Activated CD8-positive, alpha-beta memory T cell treated with anti-CD3 and anti-CD28 coated beads, Interleukin-2, amount 50 U/mL, for 1 hour (primary cell): ENCODE results near the gene AMBRA1.
A peak's percentile ranks its signal among the peaks of the same experiment; 100 is the strongest.

ENCODE experiments used
- DNase-seq: peaks from one replicate; pipeline ENCODE4 v3.0.0-alpha.2; 2020; ENCODE audit errors: extremely low read depth

Gene AMBRA1

GRCh38 chr11:46369458-46370152 lies 224.2 kb downstream of the AMBRA1 start:
- no peak for DNase-seq

- no peak for DNase-seq
Measured at GRCh38 chr11:46367916-46368267, 225.9 kb downstream of the AMBRA1 start.

GRCh38 chr11:46367244-46367915 lies 226.4 kb downstream of the AMBRA1 start:
- peak; percentile 45 for DNase-seq

GRCh38 chr11:46366661-46367161 lies 227.1 kb downstream of the AMBRA1 start:
- no peak for DNase-seq

- no peak for DNase-seq
Measured at GRCh38 chr11:46366260-46366659, 227.6 kb downstream of the AMBRA1 start.

- DNase-seq = no peak
Measured at GRCh38 chr11:46364791-46365190, 229.0 kb downstream of the AMBRA1 start.

- DNase-seq = no peak
Measured at GRCh38 chr11:46364056-46364455, 229.8 kb downstream of the AMBRA1 start.

GRCh38 chr11:46363455-46364005 lies 230.3 kb downstream of the AMBRA1 start:
- no peak for DNase-seq

GRCh38 chr11:46363031-46363407 lies 230.8 kb downstream of the AMBRA1 start:
- no peak for DNase-seq

GRCh38 chr11:46362156-46363030 lies 231.4 kb downstream of the AMBRA1 start:
- DNase-seq = no peak

GRCh38 chr11:46361283-46362155 lies 232.3 kb downstream of the AMBRA1 start:
- no peak for DNase-seq

- no peak for DNase-seq
Measured at GRCh38 chr11:46360878-46361277, 232.9 kb downstream of the AMBRA1 start.

GRCh38 chr11:46359953-46360352 lies 233.9 kb downstream of the AMBRA1 start:
- DNase-seq = no peak

GRCh38 chr11:46357483-46357936 lies 236.3 kb downstream of the AMBRA1 start:
- DNase-seq = no peak

- no peak for DNase-seq
Measured at GRCh38 chr11:46356924-46357482, 236.8 kb downstream of the AMBRA1 start.

- DNase-seq = no peak
Measured at GRCh38 chr11:46353698-46354097, 240.1 kb downstream of the AMBRA1 start.

- DNase-seq = peak; percentile 69
Measured at GRCh38 chr11:46352063-46352841, 241.6 kb downstream of the AMBRA1 start.

- no peak for DNase-seq
Measured at GRCh38 chr11:46351606-46352005, 242.2 kb downstream of the AMBRA1 start.

- DNase-seq = no peak
Measured at GRCh38 chr11:46351148-46351547, 242.7 kb downstream of the AMBRA1 start.

- no peak for DNase-seq
Measured at GRCh38 chr11:46350695-46351094, 243.1 kb downstream of the AMBRA1 start.
